GM12878 (cell line): Measurements from ENCODE around the gene RAB3GAP1. TPM values are rescaled to one million over a fixed set of nuclear protein-coding genes. Genes with fewer than 3 reads are reported as not detected.

Source experiments
- ATAC-seq: fragments of 200-7000 bp; cut with Tn5 transposase; 3 replicates; pipeline ENCODE4 v1.9.1; 2020; ENCODE audit warnings: mild to moderate bottlenecking, moderate library complexity
- BruUV-seq: library from RNA; stranded (reverse); fragments of 400-500 nt; replicated peaks from 2 replicates; lab custom pipeline; 2021; lab: Mats Ljungman, UMichigan
- CTCF ChIA-PET: fragments of 300-600 bp; sonication (Branson Sonifier 250); formaldehyde crosslinking; extraction: SDS; loops from one replicate; lab custom pipeline; 2021; ENCODE audit warnings: inconsistent platforms; lab: Yijun Ruan, JAX
- POLR2A ChIA-PET: fragments of 350-600 bp; formaldehyde crosslinking; extraction: SDS; loops from one replicate; lab custom pipeline; 2021; ENCODE audit warnings: inconsistent platforms; lab: Charles Lee
- RAD21 ChIA-PET: fragments of 300-600 bp; sonication (Branson Sonifier 250); formaldehyde crosslinking; loops from one replicate; lab custom pipeline; 2023; ENCODE audit warnings: antibody characterized with exemption; ENCODE audit not compliant: unreplicated experiment; lab: Charles Lee
- SMC1A ChIA-PET: fragments of 300-600 bp; sonication (Branson Sonifier 250); formaldehyde crosslinking; loops from one replicate; lab custom pipeline; 2023; ENCODE audit not compliant: unreplicated experiment, uncharacterized antibody; lab: Charles Lee
- DNase-seq: peaks from one replicate; pipeline ENCODE4 v3.0.0-alpha.2; 2011; ENCODE audit warnings: low read depth, low spot score
- FAIRE-seq: peaks from 3 replicates; lab custom pipeline; 2011; peaks lifted over from hg19 to GRCh38; lab: Jason Lieb, UNC
- H2AFZ ChIP-seq: 2 replicates; pipeline ENCODE4 v1.6.0; 2011; ENCODE audit warnings: low read depth, low read length, control low read depth; ENCODE audit not compliant: control insufficient read depth
- H3K27ac ChIP-seq: 2 replicates; pipeline ENCODE4 v1.5.1; 2011; ENCODE audit warnings: control low read depth; ENCODE audit not compliant: control insufficient read depth, insufficient read depth
- H3K27me3 ChIP-seq, 2 experiments: replicated peaks in 1 of 2; 2 replicates each; pipeline versions ENCODE4 v1.6.0 to v1.6.1; 2011; ENCODE audit warnings: low read length in 1 of 2; ENCODE audit not compliant: control insufficient read depth in 2 of 2, insufficient read depth in 2 of 2
- H3K36me3 ChIP-seq, 2 experiments: 2 replicates each; pipeline ENCODE4 v1.5.1; 2011; ENCODE audit warnings: low read length in 1 of 2; ENCODE audit not compliant: control insufficient read depth in 2 of 2, insufficient read depth in 2 of 2
- H3K4me1 ChIP-seq: 2 replicates; pipeline ENCODE4 v1.6.1; 2011; ENCODE audit warnings: mild to moderate bottlenecking, low read length, moderate library complexity, mixed read lengths; ENCODE audit not compliant: control insufficient read depth, insufficient read depth
- H3K4me2 ChIP-seq: 2 replicates; pipeline ENCODE4 v1.6.0; 2011; ENCODE audit warnings: control low read depth; ENCODE audit not compliant: control insufficient read depth, insufficient read depth
- H3K4me3 ChIP-seq: fragments of 200-600 bp; sonication (generic); 2 replicates; pipeline ENCODE4 v1.5.1; 2016
- H3K79me2 ChIP-seq: 2 replicates; pipeline ENCODE4 v1.6.0; 2011; ENCODE audit warnings: low read length; ENCODE audit not compliant: control insufficient read depth, insufficient read depth
- H3K9ac ChIP-seq: 2 replicates; pipeline ENCODE4 v1.8.0; 2011; ENCODE audit warnings: low read length, control low read depth, mixed read lengths; ENCODE audit not compliant: control insufficient read depth, insufficient read depth
- H3K9me3 ChIP-seq: replicated peaks from 3 replicates; pipeline ENCODE4 v1.5.1; 2011; ENCODE audit warnings: mild to moderate bottlenecking, low read length; ENCODE audit not compliant: control insufficient read depth, insufficient read depth
- H4K20me1 ChIP-seq: 2 replicates; pipeline ENCODE4 v1.6.0; 2011; ENCODE audit not compliant: control insufficient read depth, insufficient read depth
- CTCF ChIP-seq, 3 experiments: IDR thresholded peaks in 2 of 3; conservative IDR thresholded peaks in 1 of 3; 2 replicates each; pipeline ENCODE4 v1.5.1; 2011; ENCODE audit warnings: low read depth in 3 of 3, low read length in 3 of 3, mild to moderate bottlenecking in 3 of 3, control low read depth in 2 of 3, moderate library complexity in 2 of 3, inconsistent platforms in 1 of 3, mixed read lengths in 1 of 3; ENCODE audit not compliant: control insufficient read depth in 2 of 3, insufficient read depth in 1 of 3; ENCODE audit errors: extremely low read depth in 1 of 3
- FOXM1 ChIP-seq: IDR thresholded peaks from 2 replicates; pipeline ENCODE4 v1.6.1; 2012; ENCODE audit warnings: low read depth, mild to moderate bottlenecking, inconsistent platforms, low read length, moderate library complexity
- HDAC6 ChIP-seq: fragments of 200-600 bp; sonication (generic); IDR thresholded peaks from one replicate; pipeline ENCODE4 v1.8.0; 2017; ENCODE audit warnings: antibody characterized with exemption; ENCODE audit not compliant: unreplicated experiment
- JUNB ChIP-seq: IDR thresholded peaks from 2 replicates; pipeline ENCODE4 v1.6.1; 2016; ENCODE audit warnings: antibody characterized with exemption, mild to moderate bottlenecking
- NFIC ChIP-seq: IDR thresholded peaks from 2 replicates; pipeline ENCODE4 v1.6.1; 2012; ENCODE audit warnings: low read depth, mild to moderate bottlenecking, inconsistent platforms, low read length, moderate library complexity
- PAX8 ChIP-seq: fragments of 450-650 bp; IDR thresholded peaks from 2 replicates; pipeline ENCODE4 v1.6.1; 2017; ENCODE audit warnings: mild to moderate bottlenecking, moderate library complexity
- RCOR1 ChIP-seq: conservative IDR thresholded peaks from 2 replicates; pipeline ENCODE4 v1.6.1; 2012; ENCODE audit warnings: low read depth, low read length, improper control_type of control experiment
- RFX5 ChIP-seq: IDR thresholded peaks from 2 replicates; pipeline ENCODE4 v1.6.1; 2011; ENCODE audit warnings: low read depth, low read length, improper control_type of control experiment
- SMARCA5 ChIP-seq: fragments of 450-650 bp; IDR thresholded peaks from 2 replicates; pipeline ENCODE4 v1.6.1; 2017; ENCODE audit warnings: mild to moderate bottlenecking
- WGBS: methylation state at CpG from one replicate; pipeline ENCODE4 v1.1.6; 2016; ENCODE audit warnings: low lambda C conversion rate; ENCODE audit not compliant: insufficient replicate concordance, insufficient coverage; ENCODE audit errors: missing lambda C conversion rate; 5-methylcytosine and 5-hydroxymethylcytosine counted together
- in situ Hi-C: fragments of 300-500 bp; cut with MboI; formaldehyde crosslinking; loops from 9 replicates; pipeline ENCODE4 v1.14.3; 2018; ENCODE audit warnings: mixed read lengths
- intact Hi-C: fragments of 100-400 bp; cut with micrococcal nuclease; formaldehyde crosslinking; loops from one replicate; pipeline ENCODE4 v1.14.2; 2022; ENCODE audit not compliant: unreplicated experiment
- polyA plus RNA-seq, 11 experiments: library from polyadenylated mRNA; depleted of rRNA in 4 of 11; unstranded in 6 of 11; stranded (reverse) in 5 of 11; fragments of >200 nt; fragmentation: Nextera tagmentation in 4 of 11; fragmentation: Illumina TruSeq in 1 of 11; extraction: Ambion mirVana in 4 of 11; extraction: Trizol in 1 of 11; gene quantifications; 1 replicate in 1 of 11; 2 replicates in 10 of 11; pipeline versions ENCODE4 v1.2.1 to v1.2.3, GENCODE V29; 2011 to 2016; ENCODE audit warnings: inconsistent platforms in 2 of 11, missing spikeins in 2 of 11, low read depth in 1 of 11
- total RNA-seq, 4 experiments: library from RNA; depleted of rRNA in 3 of 4; stranded (reverse); fragments of >200 nt in 3 of 4; fragmentation: Illumina TruSeq in 1 of 4; extraction: Trizol in 1 of 4; gene quantifications; 2 replicates each; pipeline versions ENCODE4 v1.2.1 to v1.2.3, GENCODE V29; 2013 to 2021

Gene RAB3GAP1
- total and polyA plus RNA-seq, 10 of the 15 experiments (the other 5 are each of a cell fraction or from before 2014, with no cell fraction given): 13.7 to 36.9 (median 21.0) TPM

GRCh38 chr2:135010200-135010942, 41.7 kb upstream of the RAB3GAP1 start:
- CTCF ChIA-PET: interaction anchor here (0.6 to 2.6 kb wide), 4 partner anchors 32 to 700 kb away, joined by 3 to 11 read pairs (median 4); no protein-coding TSS in a partner anchor
- H3K27ac ChIP-seq: no peak overlapping the region
- ATAC-seq (peak; percentile 35; the same call in 2 of the 3 replicates), DNase-seq (no peak), FAIRE-seq (no peak)
- RAD21 ChIA-PET: interaction anchor here (0.6 kb wide), 1 partner anchor 700 kb away, joined by 3 read pairs; no protein-coding TSS in a partner anchor
- in situ Hi-C loops: no loop called here
- no peaks in the 10 kb centered on the region for H4K20me1 ChIP-seq
- SMC1A ChIA-PET: interaction anchor here (0.7 to 1.9 kb wide), 4 partner anchors 33 to 772 kb away, joined by 3 to 7 read pairs (median 3); no protein-coding TSS in a partner anchor
- BruUV-seq: no TSS peak
- H3K27me3 ChIP-seq: peaks cover 0 to 2% of the 10 kb centered on the region in 2 experiments; a peak in 1 of 4 replicates
- H3K79me2 ChIP-seq: no peaks in the 10 kb centered on the region
- H3K4me1 ChIP-seq: no peaks in the 10 kb centered on the region
- POLR2A ChIA-PET: no interaction called here
- H3K4me2 ChIP-seq: no peak overlapping the region
- intact Hi-C loops: no loop called here
- no peaks in the 10 kb centered on the region for H3K36me3 ChIP-seq
- WGBS: 43% methylated on average over 10 of the region's 10 CpGs
- no peak overlapping the region for H2AFZ ChIP-seq
- no peaks in the 10 kb centered on the region for H3K9me3 ChIP-seq
- H3K4me3 ChIP-seq: no peak overlapping the region
- TF ChIP-seq PAX8 (no peak), HDAC6 (no peak), RFX5 (no peak), SMARCA5 (no peak), JUNB (peak; percentile 24; the same call in 1 of the 2 replicates), NFIC (no peak), FOXM1 (no peak), CTCF (IDR thresholded peaks at IDR 0.05 in 2 of 3, conservative IDR thresholded peaks at IDR 0.05 in 1 of 3; ENCODE audit: control insufficient read depth in 2 of 3, extremely low read depth in 1 of 3, insufficient read depth in 1 of 3, low read depth in 3 of 3, low read length in 3 of 3) (no peak), RCOR1 (no peak)
- H3K9ac ChIP-seq: no peak overlapping the region
